GM06990 (cell line): ENCODE data around the gene LSM10.

Experiments
- DNase-seq: peaks from one replicate; pipeline ENCODE4 v3.0.0-alpha.2; 2011; ENCODE audit not compliant: insufficient read length; ENCODE audit errors: extremely low read depth
- H3K27me3 ChIP-seq: replicated peaks from 2 replicates; pipeline ENCODE4 v1.6.0; 2011; ENCODE audit warnings: low read length; ENCODE audit not compliant: control insufficient read depth, insufficient read depth
- H3K36me3 ChIP-seq: 2 replicates; pipeline ENCODE4 v1.5.1; 2011; ENCODE audit warnings: low read length; ENCODE audit not compliant: control insufficient read depth, insufficient read depth
- H3K4me3 ChIP-seq: replicated peaks from 2 replicates; pipeline ENCODE4 v1.5.1; 2011; ENCODE audit warnings: low read depth, mild to moderate bottlenecking, control low read depth, low read length
- TF ChIP-seq, protein P1 (sequence below): IDR thresholded peaks from 2 replicates; pipeline ENCODE4 v1.5.1; 2011; ENCODE audit warnings: low read length, control low read depth, mild to moderate bottlenecking, inconsistent platforms; ENCODE audit not compliant: insufficient read depth, poor library complexity, severe bottlenecking

The LSM10 gene

DNA sequence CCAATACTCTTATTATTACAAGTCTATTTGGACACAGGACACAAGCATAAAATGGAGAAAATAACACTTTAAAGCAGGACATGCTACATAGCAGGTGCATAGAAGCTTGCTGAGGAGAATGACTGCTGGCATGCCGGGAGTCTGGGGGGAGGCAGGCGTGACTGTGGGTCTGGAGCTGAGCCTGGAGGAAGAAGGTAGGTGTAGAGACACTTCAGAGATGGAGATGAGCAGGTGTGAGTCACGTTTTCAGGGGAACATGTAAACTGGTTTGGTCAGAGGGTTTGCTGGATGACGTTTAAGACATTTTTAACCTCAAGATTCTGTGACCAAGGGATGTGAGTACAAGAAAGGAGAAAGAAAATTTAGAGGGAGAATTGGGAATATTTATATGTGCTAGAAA, 28.1 kb upstream of the LSM10 start:
- Histone ChIP-seq H3K36me3 (no peaks in the 10 kb centered on the region), H3K27me3 (no peaks in the 10 kb centered on the region), H3K4me3 (no peak overlapping the region)
- TF ChIP-seq, protein P1, sequence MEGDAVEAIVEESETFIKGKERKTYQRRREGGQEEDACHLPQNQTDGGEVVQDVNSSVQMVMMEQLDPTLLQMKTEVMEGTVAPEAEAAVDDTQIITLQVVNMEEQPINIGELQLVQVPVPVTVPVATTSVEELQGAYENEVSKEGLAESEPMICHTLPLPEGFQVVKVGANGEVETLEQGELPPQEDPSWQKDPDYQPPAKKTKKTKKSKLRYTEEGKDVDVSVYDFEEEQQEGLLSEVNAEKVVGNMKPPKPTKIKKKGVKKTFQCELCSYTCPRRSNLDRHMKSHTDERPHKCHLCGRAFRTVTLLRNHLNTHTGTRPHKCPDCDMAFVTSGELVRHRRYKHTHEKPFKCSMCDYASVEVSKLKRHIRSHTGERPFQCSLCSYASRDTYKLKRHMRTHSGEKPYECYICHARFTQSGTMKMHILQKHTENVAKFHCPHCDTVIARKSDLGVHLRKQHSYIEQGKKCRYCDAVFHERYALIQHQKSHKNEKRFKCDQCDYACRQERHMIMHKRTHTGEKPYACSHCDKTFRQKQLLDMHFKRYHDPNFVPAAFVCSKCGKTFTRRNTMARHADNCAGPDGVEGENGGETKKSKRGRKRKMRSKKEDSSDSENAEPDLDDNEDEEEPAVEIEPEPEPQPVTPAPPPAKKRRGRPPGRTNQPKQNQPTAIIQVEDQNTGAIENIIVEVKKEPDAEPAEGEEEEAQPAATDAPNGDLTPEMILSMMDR, result no peak
- DNase-seq, result no peak

DNA sequence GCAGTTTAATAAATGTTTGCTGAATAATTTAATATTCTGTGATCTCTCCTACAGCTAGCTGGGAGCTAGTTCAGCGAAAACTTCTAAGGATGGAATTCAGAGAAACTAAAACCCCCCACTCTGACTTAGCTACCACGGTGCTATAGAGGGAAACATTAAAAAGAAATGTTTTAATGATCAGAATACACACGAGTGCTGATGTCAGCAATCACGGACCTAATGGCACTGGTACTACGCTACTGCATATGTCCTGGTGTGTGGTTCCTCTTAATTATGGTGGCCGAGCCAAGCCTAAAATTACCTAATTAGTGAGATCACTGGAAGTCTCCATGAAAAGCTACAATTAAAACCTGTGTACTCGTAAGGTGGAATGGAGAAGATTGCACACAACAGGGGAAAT, 23.9 kb upstream of the LSM10 start:
- DNase-seq, result no peak
- H3K4me3 ChIP-seq, result no peak overlapping the region
- TF ChIP-seq, protein P1, result no peak
- H3K27me3 ChIP-seq, result no peaks in the 10 kb centered on the region
- H3K36me3 ChIP-seq, result no peaks in the 10 kb centered on the region

DNA sequence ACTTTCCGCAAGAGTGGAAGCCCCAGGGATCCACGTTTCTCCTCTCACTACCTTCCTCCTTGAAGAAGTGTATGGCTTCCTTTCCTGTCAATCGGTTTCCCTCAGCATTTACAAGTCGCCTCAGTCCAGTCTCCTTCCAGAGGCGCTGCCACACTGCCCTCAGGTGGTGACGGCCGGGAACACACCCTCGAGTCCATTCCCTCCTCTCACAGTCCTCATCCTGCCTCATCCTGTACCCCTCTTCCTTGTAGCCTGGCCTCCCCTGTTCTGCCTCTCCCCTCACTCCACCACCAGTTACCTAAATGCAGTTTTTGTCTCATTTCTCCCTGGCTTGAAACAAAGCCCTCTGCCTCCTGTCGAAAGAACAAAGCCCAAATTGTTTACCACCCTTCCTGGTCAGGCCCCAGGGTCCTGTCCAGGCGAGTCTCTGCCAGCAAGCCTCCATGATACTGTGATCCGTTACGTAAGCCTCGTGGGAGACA, 23.2 kb upstream of the LSM10 start:
- TF ChIP-seq, protein P1, result peak; percentile 94
- Histone ChIP-seq H3K4me3 (no peak overlapping the region), H3K36me3 (no peaks in the 10 kb centered on the region), H3K27me3 (no peaks in the 10 kb centered on the region)
- DNase-seq, result peak; percentile 86

DNA sequence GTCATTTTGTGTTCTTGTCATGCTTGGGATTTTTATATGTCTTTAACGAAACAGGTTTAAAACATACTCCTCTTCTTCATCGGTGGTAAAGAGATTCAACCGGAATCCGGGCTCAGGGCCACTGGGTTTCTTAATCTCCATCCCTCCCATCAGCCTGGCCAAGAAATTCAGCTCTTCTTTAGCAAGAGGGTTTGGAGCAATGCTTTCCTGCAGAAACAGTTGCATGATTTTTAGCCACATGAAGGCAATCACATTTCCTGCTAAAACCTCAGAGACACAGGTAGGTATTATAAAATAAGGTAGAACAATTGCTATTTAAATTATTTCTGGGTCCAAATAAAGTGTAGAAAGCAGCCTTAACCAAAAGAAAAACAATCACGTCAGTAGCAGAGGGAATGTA, 22.7 kb upstream of the LSM10 start:
- Histone ChIP-seq H3K36me3 (no peaks in the 10 kb centered on the region), H3K4me3 (no peak overlapping the region), H3K27me3 (no peaks in the 10 kb centered on the region)
- DNase-seq, result no peak
- TF ChIP-seq, protein P1, result no peak

DNA sequence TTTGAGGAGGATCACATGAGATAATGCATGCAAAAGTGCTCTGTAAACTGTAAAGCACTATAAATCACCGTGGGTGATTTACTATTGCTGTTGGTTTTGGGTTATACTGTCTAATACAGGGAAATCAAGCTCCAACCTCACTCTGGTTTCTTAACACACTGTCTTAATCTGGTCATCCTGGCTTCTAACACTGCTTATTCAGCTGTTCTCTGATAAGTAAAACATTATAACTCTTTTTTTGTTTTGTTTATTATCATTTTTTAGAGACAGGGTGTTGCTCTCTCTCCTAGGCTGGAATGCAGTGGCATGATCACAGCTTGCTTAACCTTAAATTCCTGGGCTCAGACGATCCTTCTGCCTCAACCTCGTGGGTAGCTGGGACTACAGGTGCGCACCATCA, 21.9 kb upstream of the LSM10 start:
- no peak for DNase-seq
- Histone ChIP-seq H3K4me3 (no peak overlapping the region), H3K27me3 (no peaks in the 10 kb centered on the region), H3K36me3 (no peaks in the 10 kb centered on the region)
- TF ChIP-seq, protein P1, result no peak

DNA sequence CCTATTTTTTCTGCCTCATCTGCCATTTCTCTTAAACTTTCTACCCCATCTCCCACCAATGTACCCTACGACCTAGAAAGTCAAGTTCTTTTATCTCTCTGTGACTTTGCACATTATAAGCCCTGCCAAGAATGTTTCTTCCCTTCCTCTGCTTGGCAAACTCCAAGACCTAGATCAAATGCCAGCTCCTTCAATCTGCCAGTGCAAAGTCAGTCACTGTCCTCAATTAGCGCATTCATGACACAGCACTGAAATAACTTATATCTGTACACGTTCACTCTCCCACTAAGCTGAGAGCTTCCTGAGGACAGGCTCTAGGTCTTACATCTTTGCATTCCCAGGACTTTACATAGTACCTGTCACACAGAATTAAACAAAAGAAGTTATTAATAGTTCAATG, 21.4 kb upstream of the LSM10 start:
- Histone ChIP-seq H3K36me3 (no peaks in the 10 kb centered on the region), H3K27me3 (no peaks in the 10 kb centered on the region), H3K4me3 (no peak overlapping the region)
- no peak for DNase-seq
- TF ChIP-seq, protein P1, result no peak
